Middle frontal gyrus (tissue), 1 donor: ENCODE measurements around the gene YWHAE.
"Not testable (repeated sequence)": the region's sequence is repeated elsewhere in the genome, so short reads cannot be mapped to it uniquely, and the experiment has no call there.

Experiments used
- DNase-seq: peaks from one replicate; pipeline ENCODE4 v3.0.0-alpha.2; 2015; ENCODE audit warnings: low spot score; ENCODE audit errors: extremely low spot score

The YWHAE gene

DNA sequence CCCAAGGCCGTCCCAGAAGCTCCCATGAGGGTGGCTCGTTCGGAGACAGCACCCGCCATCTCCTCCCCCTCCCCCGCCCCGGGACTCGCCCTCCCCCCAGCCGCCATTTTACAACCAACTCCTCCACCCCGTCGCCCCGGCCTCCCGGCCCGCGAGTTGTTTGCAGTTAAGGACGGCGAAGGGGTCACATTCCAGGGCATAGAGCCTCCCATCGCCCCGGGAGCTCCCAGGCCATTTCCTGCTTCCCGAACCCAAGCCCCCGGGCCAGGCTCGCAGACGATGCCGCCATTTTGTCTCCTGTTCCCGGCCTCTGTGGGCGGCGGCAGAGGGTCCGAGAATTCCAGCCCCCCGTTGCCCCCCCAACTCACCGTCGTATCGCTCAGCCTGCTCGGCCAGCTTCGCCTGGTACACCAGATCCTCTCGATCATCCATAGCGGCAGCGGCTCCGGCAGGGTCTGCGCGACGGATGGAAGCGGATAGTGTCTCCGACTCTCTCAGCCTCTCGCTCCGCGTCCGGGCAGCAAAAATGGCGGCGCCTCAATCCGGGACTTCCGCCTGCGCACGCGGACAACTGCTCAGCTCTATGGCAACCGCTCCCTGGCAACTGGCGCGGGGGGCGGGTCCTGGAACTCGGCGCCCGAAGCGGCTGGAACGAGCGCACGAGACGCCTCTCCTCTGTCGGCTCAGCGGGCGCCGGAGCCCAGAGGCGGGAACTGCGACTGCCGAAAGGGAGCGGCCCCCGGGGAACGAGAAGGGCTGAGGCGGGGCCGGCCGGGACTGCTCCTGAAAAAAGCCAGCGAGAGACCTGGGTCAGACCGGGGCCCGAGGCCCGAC lies at the start of gene YWHAE:
Gene YWHAE, minus strand, starts transcription at position 544 of the 834 bp plus-strand sequence. Its CDS starts 112 bp downstream, at position 432.
- peak; percentile 89 for DNase-seq

- no peak for DNase-seq
These were observed 49.5 kb upstream of the YWHAE start for GRCh38 chr17:1449412-1449967.

GRCh38 chr17:1447052-1447451 lies 47.0 kb upstream of the YWHAE start:
- DNase-seq: no peak

DNA sequence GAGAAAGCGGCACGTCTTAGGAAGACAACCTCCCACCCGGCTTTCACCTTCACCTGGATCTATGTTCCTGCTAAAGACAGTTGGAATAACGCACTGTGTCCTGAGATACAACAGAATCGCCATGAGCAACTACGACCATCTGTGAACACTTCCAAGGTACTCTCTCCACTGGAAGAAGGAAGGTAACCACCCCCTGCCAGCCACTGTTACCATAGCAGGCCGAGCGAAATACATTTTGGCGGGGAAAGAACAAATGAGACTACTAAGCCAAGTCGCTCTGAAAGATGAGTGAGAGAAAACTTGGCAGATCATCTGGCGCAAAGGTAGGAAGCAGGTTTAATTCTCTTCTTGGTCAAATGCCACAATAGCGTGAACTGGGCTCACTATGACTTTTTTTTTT lies 46.2 kb upstream of the YWHAE start:
- no peak for DNase-seq

DNA sequence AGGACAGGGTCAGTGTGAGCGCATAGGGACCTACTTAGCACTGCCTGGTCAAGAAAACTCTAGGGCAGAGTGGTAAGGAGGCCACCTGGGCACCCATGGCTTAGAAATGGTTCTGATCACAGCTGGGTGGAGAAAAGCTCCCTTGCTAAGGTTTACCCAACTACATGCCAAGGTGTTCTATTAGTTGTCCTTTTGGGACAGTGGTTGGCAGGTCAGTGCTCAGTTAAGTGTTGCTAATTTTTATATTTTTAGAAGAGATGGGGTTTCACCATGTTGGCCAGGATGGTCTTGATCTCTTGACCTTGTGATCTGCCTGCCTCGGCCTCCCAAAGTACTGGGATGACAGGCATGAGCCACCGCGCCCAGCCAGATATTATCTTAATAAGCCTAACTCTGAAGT lies 45.7 kb upstream of the YWHAE start:
- DNase-seq: not testable (repeated sequence)

- not testable (repeated sequence) for DNase-seq
These were observed 42.7 kb upstream of the YWHAE start for GRCh38 chr17:1442721-1443120.

DNA sequence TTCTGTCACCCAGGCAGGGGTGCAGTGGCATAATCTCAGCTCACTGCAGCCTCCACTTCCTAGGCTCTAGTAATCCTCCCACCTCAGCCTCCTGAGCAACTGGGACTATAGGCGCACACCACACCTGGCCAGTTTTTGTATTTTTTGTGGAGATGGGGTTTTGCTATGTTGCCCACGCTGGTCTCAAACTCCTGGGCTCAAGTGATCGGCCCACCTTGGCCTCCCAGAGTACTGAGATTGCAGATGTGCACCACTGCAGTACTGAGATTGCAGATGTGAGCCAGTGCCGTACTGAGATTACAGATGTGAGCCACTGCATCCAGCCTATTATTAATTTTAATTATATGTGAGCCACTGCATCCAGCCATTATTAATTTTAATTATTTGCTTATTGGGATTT lies 42.2 kb upstream of the YWHAE start:
- no peak for DNase-seq

- DNase-seq: no peak
These were observed 40.9 kb upstream of the YWHAE start for GRCh38 chr17:1440921-1441320.

- no peak for DNase-seq
These were observed 38.6 kb upstream of the YWHAE start for GRCh38 chr17:1438593-1439083.

GRCh38 chr17:1435326-1435725 lies 35.3 kb upstream of the YWHAE start:
- no peak for DNase-seq

GRCh38 chr17:1434150-1434549 lies 34.1 kb upstream of the YWHAE start:
- no peak for DNase-seq

GRCh38 chr17:1431631-1432104 lies 31.6 kb upstream of the YWHAE start:
- no peak for DNase-seq

- no peak for DNase-seq
These were observed 23.6 kb upstream of the YWHAE start for GRCh38 chr17:1423456-1424135.

GRCh38 chr17:1422885-1423284 lies 22.9 kb upstream of the YWHAE start:
- DNase-seq: no peak

DNA sequence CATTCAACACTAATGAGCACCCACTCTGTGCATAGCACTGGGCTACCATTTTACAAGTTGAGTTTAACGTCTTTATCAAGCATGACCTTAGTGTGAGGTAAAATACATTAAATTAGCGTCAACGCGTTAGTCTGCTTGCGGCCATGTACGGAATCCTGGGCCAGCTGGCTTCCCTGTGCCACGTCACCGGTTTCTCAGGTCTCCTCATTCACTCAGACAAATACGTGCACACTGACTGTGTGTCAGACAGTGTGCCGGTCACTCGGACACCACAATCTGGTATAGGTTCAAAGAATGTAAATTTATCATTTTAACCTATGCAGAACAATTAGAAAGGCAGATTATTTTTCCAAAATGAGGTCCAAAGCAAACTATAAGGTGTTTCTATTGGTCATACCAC lies 21.4 kb upstream of the YWHAE start:
- no peak for DNase-seq

- no peak for DNase-seq
These were observed 21.0 kb upstream of the YWHAE start for GRCh38 chr17:1420981-1421380.

GRCh38 chr17:1420163-1420562 lies 20.1 kb upstream of the YWHAE start:
- no peak for DNase-seq

DNA sequence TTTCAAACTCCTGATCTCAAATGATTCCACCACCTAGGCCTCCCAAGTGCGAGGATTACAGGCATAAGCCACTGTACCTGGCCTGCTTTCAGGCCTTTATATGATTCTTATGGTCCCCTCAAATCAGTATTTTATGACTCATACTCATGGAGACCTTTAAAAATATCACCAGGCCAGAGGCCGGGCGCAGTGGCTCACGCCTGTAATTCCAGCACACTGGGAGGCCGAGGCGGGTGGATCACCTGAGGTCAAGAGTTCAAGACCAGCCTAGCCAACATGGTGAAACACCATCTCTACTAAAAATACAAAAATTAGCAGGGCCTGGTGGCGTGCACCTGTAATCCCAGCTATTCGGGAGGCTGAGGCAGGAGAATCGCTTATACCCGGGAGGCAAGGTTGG lies 18.5 kb upstream of the YWHAE start:
- not testable (repeated sequence) for DNase-seq

DNA sequence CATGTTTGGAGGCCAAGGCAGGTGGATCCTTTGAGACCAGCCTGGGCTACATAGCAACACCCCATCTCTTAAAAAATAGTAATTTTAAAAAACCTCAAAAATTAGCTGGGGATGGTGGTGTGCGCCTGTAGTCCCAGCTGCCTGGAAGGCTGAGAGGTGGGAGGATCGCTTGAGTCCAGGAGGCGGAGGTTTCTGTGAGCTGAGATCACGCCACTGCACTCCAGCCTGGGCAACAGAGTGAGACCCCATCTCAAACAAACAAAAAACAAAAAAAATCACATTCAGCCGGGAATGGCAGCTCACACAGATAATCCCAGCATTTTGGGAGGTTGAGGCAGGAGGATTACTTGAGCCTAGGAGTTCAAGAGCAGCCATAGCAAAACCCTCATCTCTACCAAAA lies 16.4 kb upstream of the YWHAE start:
- no peak for DNase-seq

DNA sequence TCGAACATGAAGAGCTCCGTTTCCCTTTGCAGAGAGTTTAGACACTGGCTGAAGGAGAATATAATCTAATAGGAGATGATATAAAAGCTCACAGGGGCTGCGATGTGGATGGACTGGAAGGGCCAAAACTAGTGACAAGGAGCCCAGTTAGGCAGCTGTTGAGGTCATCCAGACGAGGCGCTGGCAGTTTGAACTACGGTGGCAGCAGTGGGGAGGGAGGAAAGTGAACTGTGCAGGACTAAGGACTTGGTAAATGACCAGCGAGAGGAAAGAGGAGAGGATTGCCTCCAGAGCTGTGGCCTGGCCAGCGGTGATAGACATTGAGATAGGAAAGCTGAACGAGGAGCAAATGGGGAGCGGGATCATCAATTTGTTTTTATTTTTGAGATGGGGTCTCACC lies 14.6 kb upstream of the YWHAE start:
- no peak for DNase-seq

GRCh38 chr17:1414001-1414574 lies 14.1 kb upstream of the YWHAE start:
- no peak for DNase-seq

DNA sequence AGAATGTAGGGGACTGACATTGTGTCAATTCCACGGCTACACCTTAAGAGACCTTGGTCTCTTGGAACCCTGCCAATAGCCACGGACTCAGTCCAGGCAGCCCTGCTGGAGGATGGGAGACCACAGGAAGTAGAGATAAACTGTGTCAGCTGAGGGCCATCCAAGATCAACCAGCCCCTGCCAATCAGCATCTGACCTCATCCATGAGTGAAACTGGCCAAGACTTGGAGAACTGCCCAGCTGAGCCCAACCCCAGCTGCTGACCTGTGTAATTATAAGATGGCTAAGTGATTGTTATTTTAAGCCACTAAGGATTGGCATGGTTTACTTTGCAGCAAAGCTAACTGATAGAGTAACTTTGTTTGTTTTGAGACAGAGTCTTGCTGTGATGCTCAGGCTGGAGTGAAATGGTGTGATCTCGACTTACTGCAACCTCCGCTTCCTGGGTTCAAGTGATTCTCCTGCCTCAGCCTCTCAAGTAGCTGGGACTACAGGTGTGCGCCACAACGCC lies 13.3 kb upstream of the YWHAE start:
- DNase-seq: no peak
